ENCODE results near the gene PLD2.
A peak's percentile ranks its signal among the peaks of the same experiment; 100 is the strongest.

Gene PLD2

DNA sequence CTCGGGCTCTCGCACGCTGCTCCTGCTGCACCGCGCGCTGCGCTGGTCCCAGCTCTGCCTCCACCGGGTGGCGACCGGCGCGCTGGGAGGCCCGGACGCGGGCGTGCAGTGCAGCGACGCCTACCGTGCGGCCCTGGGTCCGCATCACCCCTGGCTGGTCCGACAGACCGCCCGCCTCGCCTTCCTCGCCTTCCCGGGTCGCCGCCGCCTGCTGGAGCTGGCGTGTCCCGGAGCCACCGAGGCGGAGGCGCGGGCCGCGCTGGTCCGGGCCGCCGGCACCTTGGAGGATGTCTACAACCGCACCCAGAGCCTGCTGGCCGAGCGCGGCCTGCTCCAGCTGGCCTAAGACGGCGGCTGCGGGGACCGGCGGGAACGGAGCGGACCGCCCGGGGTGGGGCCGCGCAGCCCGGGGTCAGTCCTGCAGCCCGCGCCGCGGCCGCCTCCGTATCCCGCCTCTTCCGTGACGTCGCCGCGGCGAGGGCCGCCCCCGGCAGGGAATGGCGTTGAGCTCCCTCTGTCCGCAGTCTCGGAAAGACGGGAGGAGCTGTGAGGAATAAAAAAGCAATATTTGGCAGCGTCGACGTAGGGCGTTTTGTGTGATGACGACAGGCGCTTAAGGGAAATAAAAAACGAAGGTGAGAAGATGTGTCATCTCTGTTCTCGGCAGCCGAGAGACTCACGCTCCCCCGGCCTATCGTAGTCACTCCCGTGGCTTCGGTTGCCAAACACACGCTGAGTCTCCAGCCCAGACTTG is 16.8 kb upstream of the PLD2 start:
- peak overlapping the region; percentile 71 for H3K4me3 ChIP-seq (ENCODE audit: low read length)
- TF ChIP-seq CTCF (conservative IDR thresholded peaks at IDR 0.05; ENCODE audit: low read length), result peak; percentile 48
- peak; percentile 78 for DNase-seq (ENCODE audit: low read depth)

- TF ChIP-seq CTCF (conservative IDR thresholded peaks at IDR 0.05; ENCODE audit: low read length), result no peak
- no peak for DNase-seq (ENCODE audit: low read depth)
- H3K4me3 ChIP-seq (ENCODE audit: low read length), result peak overlapping the region; percentile 71
Observed at GRCh38 chr17:4790705-4791088, 16.3 kb upstream of the PLD2 start.

DNA sequence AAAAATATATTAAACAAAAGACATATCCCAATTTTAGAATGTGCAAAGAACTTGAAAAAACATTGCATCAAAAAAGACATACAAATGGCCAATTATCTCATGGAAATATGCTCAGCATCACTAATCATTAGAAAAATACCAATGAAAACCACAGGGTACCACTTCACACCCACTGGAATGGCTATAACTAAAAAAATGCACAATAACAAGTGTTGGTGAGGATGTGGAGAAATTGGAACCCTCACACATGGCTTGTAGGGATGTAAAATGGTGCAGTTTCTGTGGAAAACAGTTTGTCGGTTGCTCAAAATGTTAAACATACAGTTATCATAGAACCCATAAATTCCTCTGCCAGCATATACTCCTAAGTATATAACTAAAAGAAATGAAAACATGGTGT is 11.8 kb upstream of the PLD2 start:
- no peak for TF ChIP-seq CTCF (conservative IDR thresholded peaks at IDR 0.05; ENCODE audit: low read length)
- no peak overlapping the region for H3K4me3 ChIP-seq (ENCODE audit: low read length)
- DNase-seq (ENCODE audit: low read depth), result no peak

GRCh38 chr17:4796552-4796920 is 10.4 kb upstream of the PLD2 start:
- peak; percentile 34 for DNase-seq (ENCODE audit: low read depth)
- peak overlapping the region; percentile 100 for H3K4me3 ChIP-seq (ENCODE audit: low read length)
- TF ChIP-seq CTCF (conservative IDR thresholded peaks at IDR 0.05; ENCODE audit: low read length), result no peak

- H3K4me3 ChIP-seq (ENCODE audit: low read length), result no peak overlapping the region
- DNase-seq (ENCODE audit: low read depth), result no peak
- TF ChIP-seq CTCF (conservative IDR thresholded peaks at IDR 0.05; ENCODE audit: low read length), result no peak
Observed at GRCh38 chr17:4800462-4801196, 6.3 kb upstream of the PLD2 start.

- no peak within 1 kb of the TSS for H3K4me3 ChIP-seq (ENCODE audit: low read length)
- TF ChIP-seq CTCF (conservative IDR thresholded peaks at IDR 0.05; ENCODE audit: low read length), result no peak
- DNase-seq (ENCODE audit: low read depth), result no peak
Observed at GRCh38 chr17:4802228-4802627, 4.7 kb upstream of the PLD2 start, which contains the start of gene C17orf114. Gene C17orf114 (minus strand): TSS chr17:4802328.

GRCh38 chr17:4806456-4806776 is 536 bp upstream of the PLD2 start:
- H3K4me3 ChIP-seq (ENCODE audit: low read length), result peak overlapping the region; percentile 71
- DNase-seq (ENCODE audit: low read depth), result no peak
- TF ChIP-seq CTCF (conservative IDR thresholded peaks at IDR 0.05; ENCODE audit: low read length), result no peak

Data from AG10803 (cell line).